GM21825 (cell line): ENCODE measurements around the gene SSBP3.

Experiments used
- ATAC-seq: cut with Tn5 transposase; IDR thresholded peaks from one replicate; pipeline ENCODE4 v1.9.1; 2021; ENCODE audit warnings: mild to moderate bottlenecking, moderate library complexity; ENCODE audit not compliant: unreplicated experiment

Gene SSBP3

DNA sequence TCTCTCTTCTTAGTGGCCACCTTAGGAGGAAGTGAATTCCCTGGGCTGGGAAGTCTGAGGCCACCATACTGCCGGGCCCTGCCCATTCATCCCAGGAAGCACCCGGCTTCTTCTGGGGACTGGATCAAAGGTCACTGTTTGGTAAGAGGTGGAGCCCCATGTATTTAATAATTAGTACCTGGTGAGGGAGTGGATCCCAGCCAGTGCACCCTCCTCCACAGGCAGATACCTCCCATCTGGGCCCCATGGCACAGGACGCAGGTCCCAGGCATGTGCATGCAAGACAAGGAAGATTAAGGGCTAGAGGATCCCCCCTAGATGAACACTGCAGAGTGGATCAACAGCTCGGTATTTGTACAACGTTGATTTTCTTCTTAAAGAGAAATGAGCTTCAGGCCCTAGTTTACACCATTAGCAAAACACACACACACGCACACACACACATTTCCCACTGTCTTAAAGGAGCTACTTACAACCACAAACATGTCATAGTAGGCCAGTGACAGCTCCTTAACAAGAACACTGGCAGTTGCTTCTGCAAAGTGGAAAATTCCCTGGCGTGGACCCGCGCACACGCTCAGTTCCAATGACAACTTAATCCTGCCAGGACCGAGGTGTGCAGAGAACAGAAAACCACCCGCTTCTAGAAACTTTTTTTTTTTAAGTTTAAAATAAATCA, 115.5 kb downstream of the SSBP3 start:
- no peak for ATAC-seq

DNA sequence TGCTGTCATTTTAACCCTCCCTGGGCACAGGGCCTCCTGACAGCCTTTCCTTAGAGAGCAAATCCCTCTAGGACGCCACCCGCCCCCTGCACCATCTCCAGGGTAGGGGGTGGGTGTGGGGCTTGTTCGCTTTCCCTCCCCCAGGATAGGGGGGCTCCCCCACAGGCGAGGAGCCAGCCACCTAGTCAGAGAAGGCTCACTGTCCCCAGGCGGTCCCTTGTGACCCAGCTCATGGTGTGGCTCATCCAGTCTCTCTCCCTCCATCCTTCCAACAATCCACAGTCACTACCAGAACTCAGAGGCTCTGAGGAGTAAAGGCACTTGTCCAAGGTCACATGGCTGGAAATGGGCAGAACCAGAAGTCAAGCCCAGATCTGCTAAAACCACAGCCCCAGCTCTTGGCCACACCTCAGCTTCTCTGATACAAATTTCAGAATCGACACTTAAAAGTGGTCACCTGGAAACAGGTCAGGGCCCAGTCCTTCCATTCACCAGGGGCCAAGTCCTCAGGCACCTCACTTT, 116.4 kb downstream of the SSBP3 start:
- ATAC-seq = no peak

DNA sequence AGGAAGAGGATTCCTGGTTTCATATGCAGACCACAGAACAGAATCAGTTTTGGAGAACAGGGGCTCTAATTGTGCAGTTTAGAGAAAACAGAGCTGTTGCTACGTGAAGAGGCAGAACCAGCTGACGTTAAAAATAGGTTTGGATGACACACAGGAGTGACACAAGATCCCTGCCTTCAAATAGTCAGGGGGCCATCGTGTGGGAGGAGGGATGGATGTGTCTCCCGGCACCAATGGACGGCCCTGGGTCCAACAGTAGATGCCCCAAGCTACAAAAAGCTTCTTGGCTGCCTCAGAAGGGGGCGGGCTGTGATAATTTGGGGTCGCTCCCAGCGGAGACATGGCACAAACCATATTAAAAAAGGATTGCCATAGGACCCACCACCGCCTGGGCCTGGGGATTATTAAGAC, 118.4 kb downstream of the SSBP3 start:
- no peak for ATAC-seq

DNA sequence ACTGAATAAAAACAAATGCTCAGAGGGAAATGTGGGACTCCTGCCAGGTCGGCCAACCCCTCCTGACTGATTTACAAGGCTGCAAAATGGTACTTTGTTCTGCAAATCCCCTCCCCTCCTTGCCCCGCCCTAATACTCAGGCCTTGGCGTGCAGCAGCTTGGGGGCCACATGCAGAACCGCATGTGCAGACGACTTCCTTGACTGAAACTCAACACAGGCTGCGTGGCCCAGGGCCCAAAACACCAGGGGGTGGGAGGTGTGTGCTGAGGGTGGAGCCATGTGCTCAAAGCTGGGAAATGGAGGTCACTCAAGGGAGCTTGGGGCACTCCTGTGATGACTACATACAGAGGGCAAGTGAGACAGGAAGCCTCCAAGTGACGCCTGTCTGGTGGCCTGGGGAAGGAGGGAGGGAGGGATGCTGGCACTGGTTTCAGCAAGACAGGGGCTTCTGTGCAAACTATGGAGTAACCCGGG, 119.0 kb downstream of the SSBP3 start:
- ATAC-seq = peak; percentile 57

DNA sequence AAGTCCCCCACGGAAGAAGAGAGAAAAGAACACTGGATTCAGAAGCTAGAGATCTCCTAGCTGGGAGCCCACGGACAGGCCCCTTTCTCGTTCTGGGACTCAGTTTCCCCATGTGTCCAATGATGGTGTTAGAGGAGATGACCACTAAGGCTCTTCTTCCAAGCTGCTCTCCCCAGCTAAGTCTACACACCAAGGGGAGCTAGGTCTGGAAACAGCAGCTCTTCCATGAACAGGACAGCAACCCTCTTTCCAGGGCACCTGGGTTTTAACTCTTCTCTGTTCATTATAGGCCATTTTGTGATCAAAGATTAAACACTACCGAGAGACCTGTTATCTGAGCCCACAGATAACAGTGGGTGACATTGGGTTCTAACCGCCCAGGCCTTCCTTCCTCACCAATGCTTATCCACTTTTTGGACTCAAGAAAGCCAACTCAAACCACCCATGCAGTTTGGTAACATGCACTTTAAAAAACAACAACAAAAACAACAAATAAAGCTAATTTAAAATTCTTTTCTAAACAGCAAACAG, 120.3 kb downstream of the SSBP3 start:
- ATAC-seq = no peak

DNA sequence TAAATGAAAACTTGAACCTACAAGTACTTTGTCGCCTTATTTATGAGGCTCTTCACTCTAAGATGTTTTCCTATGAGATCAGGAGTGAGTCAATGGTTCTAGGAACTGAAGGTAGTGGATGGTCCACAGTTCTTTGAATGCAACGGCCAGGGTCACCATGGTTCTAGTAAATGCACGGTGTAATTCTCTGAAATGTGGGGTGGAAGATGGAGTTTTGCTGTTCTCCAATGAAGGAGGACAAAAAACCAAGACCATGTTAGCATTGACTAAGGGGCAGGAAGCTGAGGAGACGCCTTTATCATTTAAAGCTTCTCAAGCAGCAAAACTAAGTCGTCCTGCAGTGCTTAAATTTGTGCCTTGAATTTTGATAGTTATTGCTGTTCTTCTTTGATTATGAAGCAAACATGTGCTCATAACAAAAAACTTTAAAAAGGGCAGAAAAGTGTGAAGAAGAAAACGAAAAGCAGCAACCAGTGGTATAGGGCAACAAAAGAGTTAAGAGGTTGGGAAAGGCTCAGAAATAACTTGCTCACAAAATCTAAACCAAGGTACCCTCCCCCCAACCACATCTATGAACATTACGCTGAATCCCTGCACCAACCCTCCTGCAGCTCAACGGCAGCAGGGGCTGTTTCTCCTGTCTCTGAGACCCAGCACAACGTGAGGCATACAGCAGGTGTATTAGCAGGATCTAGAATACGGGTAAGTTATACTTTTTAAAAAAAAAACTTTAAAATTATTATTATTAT, 121.2 kb downstream of the SSBP3 start:
- no peak for ATAC-seq

DNA sequence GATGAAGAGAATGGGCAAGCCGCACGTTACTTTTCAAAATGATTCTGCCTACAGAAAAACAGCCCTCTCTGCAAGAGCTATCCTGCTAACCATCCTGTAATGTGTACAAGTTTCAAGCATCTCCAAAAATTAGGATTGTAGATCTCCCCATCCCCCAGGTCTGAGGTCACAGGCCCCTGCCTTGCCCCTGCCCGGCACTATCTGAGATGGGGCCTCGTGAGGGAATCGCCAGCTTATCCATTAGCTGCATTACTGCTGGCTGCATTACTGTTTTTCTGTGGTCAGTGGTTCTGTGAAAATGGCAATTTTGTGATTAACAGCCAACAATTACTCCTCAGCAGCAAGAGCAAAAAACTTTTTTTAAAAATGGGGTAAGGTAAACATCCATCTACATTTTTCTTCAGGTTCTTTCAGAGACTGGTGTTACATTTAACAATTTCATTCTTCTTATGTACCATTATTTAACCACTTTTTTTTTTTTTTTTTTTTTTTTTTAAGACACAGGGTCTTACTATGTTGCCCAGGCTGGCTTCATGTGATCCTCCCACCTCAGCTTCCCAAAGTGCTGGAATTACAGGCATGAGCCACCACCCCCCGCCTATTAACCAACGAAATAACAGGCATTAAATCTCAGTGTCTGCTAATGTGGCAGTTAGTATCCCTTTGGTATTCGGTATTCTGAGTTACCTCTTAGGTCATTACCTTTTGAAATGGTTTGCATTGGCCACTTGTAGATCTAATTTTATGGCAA, 122.4 kb downstream of the SSBP3 start:
- no peak for ATAC-seq

DNA sequence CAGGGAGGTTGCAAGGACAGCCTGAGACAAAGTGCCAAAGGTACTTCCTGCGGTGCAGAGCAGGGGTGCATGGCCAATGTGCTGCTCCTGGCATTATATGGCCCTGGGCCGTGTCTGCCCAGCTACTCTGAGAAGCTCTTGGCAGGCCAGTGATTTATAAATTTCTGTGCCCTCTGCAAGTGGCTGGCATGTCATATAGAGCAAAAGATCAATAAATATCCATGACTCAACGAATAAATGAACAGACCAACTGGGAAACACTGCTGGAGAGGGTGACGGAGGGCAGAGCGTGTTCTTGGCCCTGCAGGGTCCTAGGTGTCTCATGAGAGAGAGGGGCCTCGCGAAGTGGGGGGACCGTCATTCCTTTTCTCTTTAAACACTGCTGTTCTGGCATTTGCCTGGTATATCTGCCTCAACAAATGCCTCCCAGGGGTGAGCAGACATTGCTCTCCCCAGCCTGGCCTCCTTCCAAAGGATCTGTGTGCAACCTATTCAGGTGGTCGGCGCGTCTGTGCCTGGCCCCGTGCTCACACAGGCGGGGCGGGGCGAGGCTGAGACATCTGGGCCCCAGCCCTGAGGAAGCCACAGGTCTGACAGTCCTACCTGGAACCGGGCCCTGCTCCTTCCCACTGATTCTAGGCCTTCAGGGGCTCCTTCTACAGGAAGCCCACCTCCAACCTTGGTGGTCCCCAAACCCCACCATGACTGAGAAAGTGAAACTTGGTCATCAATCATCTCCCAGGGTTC, 123.9 kb downstream of the SSBP3 start:
- no peak for ATAC-seq

DNA sequence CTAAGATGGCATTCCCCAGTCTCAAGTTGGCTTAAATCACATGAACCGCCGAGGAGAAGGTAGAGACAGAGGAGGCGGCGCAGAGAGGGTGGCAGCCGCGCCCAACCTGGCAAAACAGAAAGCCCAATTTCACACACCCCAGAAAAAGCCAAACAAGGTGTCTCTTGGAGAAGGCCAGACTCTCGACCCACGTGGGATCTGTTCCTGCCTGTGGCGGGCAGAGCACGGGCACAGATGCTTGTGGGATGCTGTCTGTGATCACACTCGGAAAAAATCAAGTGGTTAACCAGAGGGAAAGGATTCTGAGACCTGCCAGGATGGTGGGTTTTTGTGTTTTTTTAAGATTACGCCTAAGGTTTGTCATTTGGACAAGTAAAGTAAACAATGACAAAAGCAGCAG, 125.5 kb downstream of the SSBP3 start:
- no peak for ATAC-seq

DNA sequence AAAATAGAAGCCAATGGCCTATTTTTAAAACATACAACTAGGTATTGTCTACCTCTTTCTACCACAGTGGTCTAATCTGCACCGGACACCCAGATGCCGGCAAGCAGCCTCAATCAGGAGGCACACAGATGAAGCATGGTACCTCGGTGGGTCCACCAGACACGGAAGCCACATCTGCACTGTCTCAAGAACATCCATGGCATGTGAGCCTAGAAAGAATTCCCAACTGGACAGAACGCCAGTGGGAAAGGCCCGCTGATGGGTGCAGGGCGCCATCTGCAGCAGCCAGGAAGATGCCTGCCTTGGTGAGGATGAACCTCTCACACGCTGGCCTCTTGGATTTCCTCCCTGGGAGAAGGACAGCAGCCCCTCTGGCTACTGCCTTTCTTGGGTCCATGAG, 126.7 kb downstream of the SSBP3 start:
- no peak for ATAC-seq

DNA sequence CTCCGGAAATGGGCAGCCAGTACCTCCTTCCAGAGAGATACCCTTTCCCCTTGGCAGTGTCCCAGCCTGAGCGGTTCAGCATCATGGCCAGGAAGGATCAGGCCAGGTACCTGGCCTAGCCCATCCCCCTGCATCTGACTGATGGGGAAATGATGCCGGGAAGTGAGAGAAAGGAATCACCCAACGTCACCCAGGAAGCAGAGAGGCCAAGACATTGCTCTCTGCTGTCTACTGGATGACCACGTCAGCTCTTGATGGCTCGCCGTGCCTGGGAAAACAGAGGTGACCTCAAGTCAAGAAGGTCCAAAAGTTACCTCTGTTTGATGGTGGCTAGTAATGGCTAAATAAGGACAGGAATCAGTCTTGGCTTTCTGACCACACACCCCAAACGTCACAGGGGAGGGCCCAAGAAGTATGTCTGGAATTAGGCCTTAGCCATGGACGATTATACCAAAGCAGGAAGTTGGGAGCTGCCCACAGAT, 127.2 kb downstream of the SSBP3 start:
- no peak for ATAC-seq

DNA sequence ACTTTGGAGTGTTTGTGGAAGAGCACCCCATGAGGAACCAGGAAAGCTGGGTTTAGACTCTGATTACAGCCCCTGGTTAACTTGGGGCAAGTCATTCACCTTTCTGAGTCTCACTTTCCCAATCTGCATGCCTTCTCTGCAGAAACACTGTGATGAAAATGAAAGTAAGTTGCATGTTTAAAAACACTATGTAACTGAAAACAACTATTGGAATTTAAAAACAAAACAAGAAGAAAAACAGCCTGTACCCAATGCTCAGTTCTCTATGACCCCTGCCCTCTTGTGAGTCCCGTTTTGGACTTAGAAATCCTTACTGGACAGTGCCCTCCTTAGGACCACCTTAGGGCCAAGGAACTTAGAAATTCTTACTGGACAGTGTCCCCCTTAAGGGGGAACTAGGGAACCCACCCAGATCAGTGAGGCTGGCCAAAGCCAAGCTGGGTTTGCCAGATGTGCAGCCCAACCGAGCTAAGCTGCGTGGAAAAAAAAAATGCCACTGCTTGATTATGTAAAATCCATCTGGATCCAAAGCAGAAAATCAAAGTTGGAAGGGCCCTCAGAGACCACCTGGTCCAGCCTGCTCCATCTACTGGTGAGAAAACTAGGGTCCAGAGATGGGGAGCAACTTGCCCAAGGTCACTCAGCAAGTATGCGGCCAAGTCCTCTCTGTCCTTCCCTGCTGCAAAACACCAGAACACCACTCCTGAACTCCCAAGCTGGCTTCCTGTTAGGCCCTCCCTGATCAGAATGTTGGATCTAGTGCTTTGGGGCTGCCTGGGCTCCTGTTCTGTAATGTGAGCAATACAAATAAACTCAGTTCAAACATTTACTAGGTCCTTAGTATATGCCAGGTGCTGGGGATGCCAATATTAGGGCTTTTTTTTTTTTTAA, 128.5 kb downstream of the SSBP3 start:
- peak; percentile 55 for ATAC-seq

DNA sequence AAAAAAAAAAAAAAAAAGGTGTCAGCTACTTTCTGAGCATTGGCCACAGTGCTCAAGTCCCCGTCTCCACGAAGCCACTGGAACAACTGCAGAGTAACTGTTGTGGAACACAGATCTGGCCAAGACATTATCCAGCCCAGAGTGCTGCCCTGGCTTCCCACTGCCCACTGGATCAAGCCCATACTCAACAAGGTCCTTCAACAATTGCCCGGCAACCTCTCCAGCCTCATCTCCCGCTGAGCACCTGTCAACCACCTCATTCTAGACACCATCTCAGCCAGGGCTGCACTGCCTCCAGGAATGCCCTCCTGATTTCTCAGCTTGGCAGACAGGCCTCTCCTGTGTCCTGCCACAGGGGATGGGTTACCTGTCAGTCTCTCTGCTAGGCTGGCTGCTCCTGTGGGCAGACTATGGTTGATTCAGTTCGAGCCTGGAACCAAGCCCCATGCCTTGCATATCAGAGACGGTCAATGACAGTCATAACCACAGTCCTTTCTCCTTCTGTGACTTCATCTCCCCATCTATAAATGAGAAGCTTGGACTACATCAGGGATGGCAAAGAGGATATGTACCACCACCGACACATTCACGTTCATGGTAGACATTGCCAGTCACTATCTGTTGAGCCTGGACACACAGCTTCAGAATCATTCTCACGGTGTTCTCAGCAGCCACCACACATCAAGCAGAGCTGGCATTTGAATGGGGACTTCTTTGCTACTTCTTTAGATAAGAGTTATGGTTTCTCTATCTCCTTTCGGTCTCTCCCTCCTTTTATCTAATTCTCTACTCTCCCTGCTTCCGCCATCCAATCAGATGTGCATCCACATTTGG, 129.4 kb downstream of the SSBP3 start:
- peak; percentile 2 for ATAC-seq

DNA sequence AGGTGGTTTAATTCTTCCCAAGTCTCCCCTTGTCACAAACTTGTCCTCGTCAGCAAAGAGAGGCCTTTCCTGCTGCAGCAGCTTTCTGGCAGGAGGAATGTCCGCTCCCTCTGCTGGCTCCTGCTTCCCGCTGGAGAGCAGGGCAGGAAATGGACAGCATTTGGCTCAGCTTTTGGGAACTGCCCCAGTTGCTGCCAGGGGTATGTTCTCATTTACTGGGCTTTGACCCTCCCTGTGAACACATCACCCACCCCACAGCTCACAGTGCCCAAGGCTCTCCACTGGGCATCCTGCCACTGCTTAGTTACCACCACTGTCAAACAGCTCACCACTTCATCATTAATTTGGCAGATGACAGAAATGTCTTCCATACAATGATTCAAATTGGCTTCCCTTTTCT, 130.8 kb downstream of the SSBP3 start:
- ATAC-seq = no peak

DNA sequence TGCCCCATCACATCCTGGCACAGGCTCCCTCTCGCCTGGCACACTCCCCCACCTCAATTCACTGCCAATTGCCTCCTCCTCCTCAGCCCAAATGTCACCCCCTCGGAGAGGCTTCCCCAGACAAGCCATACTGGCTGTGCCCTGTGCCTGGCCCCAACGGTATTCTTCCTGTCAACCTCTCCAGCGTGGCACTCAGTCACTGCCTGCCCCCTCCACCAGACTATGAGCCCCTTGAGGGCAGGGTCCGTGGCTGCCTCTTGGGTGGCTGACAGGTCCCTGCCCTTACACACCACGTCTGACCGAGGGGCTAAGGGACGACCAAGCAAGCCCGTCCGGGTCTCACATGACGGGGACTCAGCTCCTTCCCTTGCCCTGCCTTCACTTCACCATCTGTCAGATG, 131.3 kb downstream of the SSBP3 start:
- ATAC-seq = no peak

DNA sequence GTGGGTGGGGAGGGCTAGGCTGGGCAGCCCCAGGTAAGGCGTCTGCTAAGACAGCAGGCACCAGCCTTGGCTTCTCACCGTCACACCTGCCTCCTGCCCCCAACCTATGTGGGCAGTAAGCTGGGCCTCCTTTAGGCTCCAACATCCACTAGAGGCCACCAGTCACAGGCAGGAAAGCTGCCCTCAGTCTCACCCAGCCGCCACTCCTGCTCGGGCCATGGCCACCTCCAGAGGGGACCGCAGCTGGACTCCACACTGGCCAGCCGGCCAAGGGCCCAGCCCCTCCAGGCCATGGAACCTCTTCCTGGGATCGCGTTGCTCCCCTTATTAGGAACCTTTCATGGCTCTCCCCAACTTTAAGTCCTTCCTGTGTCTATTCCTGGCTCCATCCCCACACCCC, 131.7 kb downstream of the SSBP3 start:
- no peak for ATAC-seq

DNA sequence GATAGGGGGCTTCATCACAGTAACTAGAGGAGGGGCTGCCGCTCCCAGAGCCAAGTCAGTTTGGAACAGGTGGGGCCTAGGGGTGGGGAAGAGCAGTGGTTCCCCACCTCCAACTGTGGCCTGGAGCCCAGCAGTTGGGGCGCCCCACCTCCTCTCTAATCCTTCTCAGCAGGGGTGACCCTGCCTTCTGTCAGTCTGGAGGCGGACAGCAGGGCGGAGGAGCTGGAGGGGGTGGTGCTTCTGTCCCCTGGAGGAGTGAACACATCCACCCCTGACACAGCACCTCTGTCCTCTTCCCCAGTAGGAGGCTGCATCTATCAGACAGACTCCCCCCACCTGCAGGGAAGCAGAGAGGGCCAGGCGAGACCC, 132.4 kb downstream of the SSBP3 start:
- ATAC-seq = no peak

DNA sequence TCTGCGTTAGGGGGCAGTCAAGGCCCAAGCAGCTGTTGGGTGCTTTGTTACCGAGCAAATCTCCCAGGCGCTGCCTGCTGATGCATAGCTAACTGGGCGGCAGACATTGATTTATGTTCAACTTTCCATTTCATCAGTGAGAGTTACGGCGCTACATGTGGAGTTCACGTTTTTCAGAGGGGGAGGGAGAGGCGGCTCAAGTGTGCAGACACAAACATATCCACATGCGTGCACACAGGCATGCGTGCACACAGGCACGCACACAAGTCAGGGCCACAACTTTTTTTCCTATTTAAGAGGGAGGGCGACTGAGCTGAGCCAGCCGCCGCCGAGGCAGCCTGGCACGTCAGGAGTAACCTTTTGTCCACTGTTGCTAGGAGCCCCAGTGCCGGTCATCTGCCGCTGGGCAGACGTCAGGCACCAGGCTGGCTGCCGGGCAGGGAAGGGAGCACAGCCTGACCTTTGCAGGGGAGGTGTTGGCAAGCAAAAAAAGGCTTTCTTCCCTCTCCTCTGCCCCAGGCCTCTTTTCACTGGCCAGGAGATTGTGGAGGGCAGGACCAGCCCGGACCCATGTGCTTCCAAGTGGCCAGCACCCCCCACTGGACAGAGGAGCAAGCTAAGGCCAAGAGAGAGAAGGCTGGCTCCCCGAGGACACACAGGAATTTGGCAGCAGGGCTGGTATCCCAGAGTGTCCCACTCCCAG, 133.0 kb downstream of the SSBP3 start:
- ATAC-seq = no peak
